HG02840 (cell line): ENCODE results near the gene ZNF317.
"Not testable (repeated sequence)": the region's sequence is repeated elsewhere in the genome, so short reads cannot be mapped to it uniquely, and the experiment has no call there.

Source experiments
- ATAC-seq: cut with Tn5 transposase; IDR thresholded peaks from one replicate; pipeline ENCODE4 v1.9.1; 2021; ENCODE audit warnings: mild to moderate bottlenecking, moderate library complexity, moderate number of reproducible peaks; ENCODE audit not compliant: unreplicated experiment, low FRiP score

ZNF317 gene

DNA sequence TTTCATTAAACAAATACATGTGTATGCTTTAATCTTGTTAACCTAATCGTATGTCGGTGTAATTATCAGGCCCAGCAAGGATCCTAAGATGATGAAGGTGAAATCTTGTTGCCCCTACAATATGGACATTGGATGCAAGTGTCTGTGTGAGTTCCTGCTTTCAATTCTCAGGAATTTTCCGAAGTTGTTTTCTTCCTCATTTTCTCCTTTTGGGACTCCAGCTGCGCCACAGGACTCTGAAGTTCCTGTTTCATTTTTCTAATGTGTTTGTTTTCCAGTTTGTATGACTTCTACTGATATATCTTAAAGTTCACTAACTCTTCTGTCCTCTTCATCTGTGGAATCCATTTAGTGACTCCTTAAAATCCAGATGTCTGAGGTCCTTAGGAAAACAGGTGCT is 26.6 kb downstream of the ZNF317 start:
- ATAC-seq: no peak

DNA sequence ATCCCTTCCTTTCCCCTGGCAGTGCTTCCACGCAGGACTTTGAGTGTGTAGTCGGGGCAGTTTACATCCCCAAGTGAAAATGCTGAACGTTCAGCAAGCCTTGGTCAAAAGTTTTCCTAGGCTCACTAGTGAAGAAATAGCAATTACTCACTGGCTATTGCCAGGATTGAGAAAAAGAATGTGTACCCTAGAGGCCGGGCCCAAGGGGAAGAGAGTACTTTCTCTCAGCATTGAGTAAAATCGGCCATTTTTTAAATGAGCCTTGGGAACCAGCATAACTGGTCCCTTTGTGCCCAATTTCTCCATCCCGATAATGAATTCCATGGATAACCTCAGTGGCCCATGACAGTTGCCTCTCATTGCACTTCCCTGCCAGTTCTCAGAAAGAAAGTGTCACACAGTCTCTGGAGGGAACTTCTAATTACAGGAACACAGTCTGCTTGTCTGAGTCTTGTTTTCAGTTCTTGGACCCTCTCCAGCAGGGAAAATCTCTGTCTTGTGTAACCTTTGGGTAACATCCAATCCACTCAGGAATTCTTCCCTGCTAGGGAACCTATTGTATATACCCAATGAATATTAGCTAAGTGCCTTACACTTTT is 31.3 kb downstream of the ZNF317 start:
- ATAC-seq: no peak

DNA sequence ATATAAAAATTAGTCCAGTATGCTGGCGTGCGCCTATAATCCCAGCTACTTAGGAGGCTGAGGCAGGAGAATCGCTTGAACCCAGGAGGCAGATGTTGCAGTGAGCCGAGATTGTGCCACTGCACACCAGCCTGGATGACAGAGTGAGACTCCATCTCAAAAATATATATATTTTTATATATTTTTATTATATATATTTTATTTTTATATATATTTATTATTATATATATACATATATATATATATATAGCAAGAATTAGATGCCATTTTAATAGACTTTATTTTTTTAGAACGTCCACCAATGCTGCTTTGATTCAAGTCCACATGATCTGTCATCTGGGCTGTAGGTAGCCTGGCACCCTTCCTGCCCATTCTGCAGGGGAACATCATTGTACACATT is 35.1 kb downstream of the ZNF317 start:
- ATAC-seq: no peak

- no peak for ATAC-seq
Observed at GRCh38 chr19:9178901-9179300, 38.7 kb downstream of the ZNF317 start, which contains the start of gene OR7D2. TSS of gene OR7D2 (plus strand) at chr19:9178979. CDS start at chr19:9185782, 6,803 bp downstream.

GRCh38 chr19:9183000-9183399 is 42.8 kb downstream of the ZNF317 start:
- ATAC-seq: no peak

DNA sequence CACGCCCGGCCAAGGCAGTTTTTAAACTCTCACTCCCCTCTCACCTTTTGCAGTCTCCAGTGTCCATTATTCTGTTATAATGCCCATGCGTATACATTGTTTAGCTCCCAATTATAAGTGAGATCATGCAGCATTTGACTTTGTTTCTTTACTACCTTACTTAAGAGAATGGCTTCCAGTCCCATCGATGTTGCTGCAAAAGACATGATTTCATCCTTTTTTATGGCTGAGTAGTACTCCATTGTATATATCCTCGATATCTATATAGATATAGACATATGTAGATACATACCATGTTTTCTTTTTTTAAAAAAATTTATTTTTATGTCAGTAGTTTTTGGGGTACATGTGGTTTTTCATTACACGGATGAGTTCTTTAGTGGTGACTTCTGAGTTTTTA is 47.0 kb downstream of the ZNF317 start:
- no peak for ATAC-seq

- ATAC-seq: no peak
Observed at GRCh38 chr19:9189535-9189934, 49.3 kb downstream of the ZNF317 start.

DNA sequence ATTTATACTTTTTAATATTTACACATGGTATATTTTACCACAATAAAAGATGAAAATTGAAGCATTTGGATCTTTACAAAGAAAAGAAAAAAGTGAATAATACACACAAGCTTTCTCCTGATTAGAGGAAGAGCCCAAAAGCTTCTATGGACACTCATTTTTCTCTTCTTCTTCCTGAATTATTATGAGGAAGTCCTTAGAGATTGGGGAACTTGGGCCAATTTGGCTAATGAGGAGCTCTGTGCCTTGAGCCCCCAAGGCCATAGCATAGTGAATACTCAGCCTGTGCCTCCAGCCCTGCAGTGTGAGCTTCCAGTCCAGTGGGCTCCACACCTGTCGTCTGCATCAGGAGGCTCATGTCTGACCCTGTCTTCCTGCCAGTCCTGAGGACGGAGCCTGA is 57.8 kb downstream of the ZNF317 start:
- ATAC-seq: not testable (repeated sequence)

DNA sequence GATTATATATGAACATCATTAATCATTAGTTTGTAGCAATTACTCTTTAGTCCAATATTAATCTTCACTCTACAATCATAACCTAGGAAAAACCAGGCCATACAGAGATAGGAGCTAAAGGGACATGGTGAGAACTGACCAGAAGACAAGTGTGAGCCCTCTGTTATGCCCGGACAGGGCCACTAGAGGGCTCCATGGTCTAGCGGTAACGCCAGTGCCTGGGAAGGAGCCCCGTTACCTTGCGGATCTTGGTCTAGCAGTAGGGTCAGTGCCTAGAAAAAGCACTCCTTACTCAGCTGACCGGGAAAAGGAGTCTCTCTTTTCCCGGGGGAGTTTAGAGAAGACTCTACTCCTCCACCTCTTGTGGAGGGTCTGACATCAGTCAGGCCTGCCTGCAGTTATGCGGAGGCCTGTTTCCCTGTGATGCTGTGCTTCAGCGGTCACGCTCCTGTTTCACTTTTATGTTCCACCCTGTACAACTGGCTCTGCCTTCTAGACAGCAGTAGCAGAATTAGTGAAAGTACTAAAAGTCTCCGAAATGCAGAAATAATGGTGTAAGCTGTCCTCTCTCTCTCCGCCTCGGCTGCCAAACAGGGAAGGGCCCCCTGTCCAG is 65.4 kb downstream of the ZNF317 start:
- ATAC-seq: no peak
